Astrocyte of the spinal cord (primary cell): ENCODE results near the gene PLD3.

Experiments
- DNase-seq: peaks from one replicate; pipeline ENCODE4 v3.0.0; 2011; ENCODE audit warnings: low read depth, low spot score
- H3K4me3 ChIP-seq: 2 replicates; pipeline ENCODE4 v1.5.1; 2011; ENCODE audit warnings: low read depth, mild to moderate bottlenecking, low read length, moderate library complexity
- in situ Hi-C: cut with HindIII; loops from 2 replicates; pipeline ENCODE4 v1.10.0; 2017; ENCODE audit warnings: low sequenced_read_pairs
- TF ChIP-seq, protein P1 (sequence below): IDR thresholded peaks from 2 replicates; pipeline ENCODE4 v1.5.1; 2012; ENCODE audit warnings: low read depth, mild to moderate bottlenecking, low read length, inconsistent platforms

Gene PLD3

DNA sequence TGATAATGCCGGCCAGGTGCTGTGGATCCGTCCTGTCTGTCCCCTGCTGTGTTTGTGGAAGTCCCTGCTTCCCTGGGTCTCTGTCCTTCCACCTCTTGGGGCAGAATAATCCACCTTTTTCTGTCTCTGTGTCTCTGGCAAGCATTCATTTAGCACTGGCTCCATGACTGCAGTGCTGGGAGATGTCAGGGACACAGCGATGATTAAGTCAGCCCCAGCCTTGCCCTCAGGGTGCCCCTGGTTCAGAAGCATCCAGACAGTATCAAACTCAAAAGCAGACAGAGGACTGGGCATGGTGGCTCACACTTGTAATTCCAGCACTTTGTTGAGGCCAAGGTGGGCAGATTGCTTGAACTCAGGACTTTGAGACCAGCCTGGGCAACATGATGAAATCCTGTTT, 40.0 kb downstream of the PLD3 start:
- in situ Hi-C loops, result no loop called here
- TF ChIP-seq, protein P1, sequence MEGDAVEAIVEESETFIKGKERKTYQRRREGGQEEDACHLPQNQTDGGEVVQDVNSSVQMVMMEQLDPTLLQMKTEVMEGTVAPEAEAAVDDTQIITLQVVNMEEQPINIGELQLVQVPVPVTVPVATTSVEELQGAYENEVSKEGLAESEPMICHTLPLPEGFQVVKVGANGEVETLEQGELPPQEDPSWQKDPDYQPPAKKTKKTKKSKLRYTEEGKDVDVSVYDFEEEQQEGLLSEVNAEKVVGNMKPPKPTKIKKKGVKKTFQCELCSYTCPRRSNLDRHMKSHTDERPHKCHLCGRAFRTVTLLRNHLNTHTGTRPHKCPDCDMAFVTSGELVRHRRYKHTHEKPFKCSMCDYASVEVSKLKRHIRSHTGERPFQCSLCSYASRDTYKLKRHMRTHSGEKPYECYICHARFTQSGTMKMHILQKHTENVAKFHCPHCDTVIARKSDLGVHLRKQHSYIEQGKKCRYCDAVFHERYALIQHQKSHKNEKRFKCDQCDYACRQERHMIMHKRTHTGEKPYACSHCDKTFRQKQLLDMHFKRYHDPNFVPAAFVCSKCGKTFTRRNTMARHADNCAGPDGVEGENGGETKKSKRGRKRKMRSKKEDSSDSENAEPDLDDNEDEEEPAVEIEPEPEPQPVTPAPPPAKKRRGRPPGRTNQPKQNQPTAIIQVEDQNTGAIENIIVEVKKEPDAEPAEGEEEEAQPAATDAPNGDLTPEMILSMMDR, result no peak
- DNase-seq, result no peak
- H3K4me3 ChIP-seq, result no peak overlapping the region

DNA sequence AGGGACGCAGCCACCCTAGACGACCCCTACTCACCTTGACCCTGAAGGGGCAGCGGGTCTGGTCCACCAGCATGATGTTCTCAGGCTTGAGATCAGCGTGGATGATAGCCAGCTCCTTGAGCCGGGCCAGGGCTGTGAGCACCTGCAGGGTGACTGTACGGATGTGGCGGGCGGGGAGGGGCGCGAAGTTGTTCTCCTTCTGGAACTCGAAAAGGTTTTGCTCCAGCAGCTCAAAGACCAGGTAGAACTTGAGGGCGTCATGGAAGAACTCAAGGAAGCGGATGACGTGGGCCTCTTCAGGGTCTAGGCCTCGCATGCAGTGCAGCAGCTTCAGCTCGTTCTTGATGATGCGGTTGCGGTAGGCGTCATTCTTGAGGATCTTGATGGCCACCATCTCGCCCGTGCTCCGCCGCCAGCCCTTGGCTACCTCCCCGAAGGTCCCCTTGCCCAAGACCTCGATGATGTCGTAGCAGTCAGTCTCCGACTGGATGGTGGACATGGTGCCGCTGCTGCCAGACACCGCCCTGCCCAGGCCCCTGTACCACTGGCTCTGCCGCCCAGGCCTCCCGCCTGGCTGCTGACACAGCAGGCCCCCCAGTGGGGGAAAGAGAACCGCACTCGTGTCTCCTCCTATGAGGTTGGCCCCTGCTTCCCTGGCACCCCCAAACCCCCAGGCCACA, 41.0 kb downstream of the PLD3 start:
- H3K4me3 ChIP-seq, result no peak overlapping the region
- TF ChIP-seq, protein P1, result no peak
- no peak for DNase-seq
- in situ Hi-C loops, result no loop called here

DNA sequence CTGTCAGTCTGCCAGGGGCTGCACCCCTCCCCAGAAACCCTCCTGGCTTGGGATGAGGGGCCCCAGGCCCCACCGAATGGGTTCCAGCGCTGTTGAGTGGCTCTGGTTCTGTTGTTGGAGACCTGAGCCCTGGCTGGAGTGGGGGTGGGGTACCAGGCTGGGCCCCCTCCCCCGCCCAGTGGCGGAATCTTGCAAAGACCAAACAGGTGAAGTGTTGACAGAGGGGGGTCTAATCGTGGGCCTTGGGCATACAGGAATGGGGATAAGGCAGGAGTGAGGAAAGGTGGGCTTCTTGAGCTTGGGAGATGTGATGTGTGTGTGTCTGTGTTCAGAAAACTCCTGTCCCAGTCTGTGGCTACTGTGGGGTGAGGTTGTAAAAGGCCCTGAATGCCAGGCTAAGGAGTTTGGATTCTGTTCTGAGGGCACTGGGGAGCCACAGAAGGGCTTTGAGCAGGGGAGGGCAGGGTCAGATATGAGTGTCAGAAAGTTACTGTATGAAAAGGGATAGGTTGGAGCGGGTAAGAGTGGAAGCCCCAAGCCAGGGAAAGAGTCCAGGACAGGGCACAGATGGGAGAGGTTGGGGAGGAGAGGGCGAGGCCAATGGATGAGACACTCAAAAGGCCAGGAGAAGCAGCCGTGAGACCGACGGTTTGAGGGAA, 41.7 kb downstream of the PLD3 start, which contains the start of gene HIPK4:
Gene HIPK4, minus strand, starts transcription at position 98 of the 659 bp plus-strand sequence. CDS start 279 bp downstream, outside the sequence.
- no peak for DNase-seq
- TF ChIP-seq, protein P1, result no peak
- in situ Hi-C loops, result no loop called here
- H3K4me3 ChIP-seq, result no peak within 1 kb of the TSS

DNA sequence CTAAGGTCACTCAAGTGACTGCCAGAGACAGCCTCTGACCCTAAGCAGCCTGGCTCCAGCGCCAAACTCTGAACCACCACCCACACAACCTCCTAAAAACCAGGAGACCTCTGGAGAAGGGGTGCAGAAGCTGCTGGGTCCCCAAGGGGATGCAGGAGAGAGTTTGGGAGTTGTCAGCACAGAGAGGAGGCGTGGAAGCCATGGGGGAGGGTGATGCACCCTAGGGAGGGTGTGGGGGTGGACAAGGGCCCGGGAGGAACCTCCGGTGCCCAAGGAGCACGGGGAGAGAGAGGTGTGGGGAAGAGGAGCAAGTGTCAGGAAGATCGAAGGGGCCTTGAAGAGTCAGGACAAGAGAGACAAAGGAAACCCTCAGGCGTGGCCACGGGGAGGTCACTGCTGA, 43.6 kb downstream of the PLD3 start:
- in situ Hi-C loops, result no loop called here
- DNase-seq, result no peak
- no peak overlapping the region for H3K4me3 ChIP-seq
- TF ChIP-seq, protein P1, result no peak

DNA sequence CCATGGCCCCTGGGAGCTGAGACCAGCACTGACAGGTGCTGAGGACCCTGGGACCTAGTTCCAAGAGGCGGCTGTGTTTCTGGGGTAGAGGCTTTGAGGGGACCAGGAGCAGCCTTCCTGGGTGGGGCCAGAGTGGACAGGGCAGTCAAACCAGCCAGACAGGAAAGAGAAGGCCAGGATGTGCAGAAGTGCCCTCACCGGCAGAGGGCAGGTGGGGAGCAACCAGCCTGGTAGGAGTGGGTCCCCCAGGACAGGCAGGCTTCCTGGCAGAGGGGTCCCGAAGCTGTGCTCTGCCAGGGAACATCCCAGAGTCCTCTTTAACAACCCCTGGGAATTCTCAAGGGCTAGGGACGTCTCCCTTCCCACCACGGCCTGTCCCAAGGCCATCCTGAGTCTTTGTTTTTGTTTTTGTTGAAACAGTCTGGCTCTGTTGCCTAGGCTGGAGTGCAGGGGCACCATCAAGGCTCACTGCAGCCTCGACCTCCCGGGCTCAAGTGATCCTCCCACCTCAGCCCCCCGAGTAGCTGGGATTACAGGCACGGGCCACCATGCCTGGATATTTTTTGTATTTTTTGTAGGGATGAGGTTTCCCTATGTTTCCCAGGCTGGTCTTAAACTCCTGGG, 44.5 kb downstream of the PLD3 start:
- no peak for DNase-seq
- no peak overlapping the region for H3K4me3 ChIP-seq
- in situ Hi-C loops, result no loop called here
- TF ChIP-seq, protein P1, result peak; percentile 31

DNA sequence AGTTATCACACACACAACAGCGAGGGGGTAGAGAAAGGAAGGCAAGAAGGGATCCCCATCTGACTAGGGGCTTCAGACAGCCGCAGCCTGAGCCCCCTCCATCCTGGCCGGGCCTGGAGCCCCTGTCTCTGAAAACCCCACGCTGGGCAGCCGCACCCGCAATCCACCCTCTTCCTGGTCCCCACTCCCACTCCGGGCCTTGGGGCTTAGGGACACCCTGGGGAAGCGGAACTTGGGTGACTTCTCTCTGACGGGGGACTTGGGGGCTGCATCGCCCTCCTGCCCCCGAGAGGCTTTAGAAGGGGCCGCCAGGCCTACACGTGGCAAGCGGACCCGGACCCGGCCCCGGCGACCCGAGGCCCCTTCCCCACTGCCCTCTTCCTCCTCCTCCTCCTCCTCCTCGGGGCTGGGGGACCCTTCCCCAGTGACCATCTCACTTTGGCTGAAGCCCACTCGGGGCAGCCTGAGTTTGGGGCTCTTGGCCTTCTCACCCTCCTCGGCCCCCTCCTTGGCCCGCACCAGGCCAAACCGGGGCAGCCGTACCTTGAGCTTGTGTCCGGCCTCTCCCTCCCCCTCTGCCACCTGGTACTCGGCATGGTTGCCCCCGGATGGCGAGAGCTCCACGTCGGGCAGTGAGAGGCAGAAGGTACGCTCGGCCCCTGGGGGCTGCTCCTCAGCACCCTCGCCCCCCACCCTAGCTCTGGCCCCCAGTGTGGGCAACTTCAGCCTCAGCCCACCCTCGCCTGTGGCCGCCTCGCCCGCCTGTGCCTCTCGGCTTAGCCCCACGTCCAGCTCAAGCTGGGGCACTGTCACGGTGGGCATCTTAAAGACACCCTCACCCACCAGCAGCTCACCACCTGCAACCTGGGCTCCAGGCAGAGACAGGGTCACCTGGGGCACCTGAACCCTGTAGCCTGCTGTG, 45.7 kb downstream of the PLD3 start:
- no peak overlapping the region for H3K4me3 ChIP-seq
- no peak for DNase-seq
- TF ChIP-seq, protein P1, result no peak
- in situ Hi-C loops, result no loop called here
